Measurements from ENCODE around the gene UBE2N.
"Not testable (repeated sequence)": the region's sequence is repeated elsewhere in the genome, so short reads cannot be mapped to it uniquely, and the experiment has no call there.

UBE2N gene

GRCh38 chr12:93409343-93410187, 32.2 kb downstream of the UBE2N start:
- not testable (repeated sequence) for DNase-seq

- DNase-seq, result no peak
These were observed 32.9 kb downstream of the UBE2N start for GRCh38 chr12:93408813-93409212.

- no peak for DNase-seq
These were observed 33.8 kb downstream of the UBE2N start for GRCh38 chr12:93407963-93408283.

GRCh38 chr12:93407054-93407962, 34.4 kb downstream of the UBE2N start:
- no peak for DNase-seq

DNA sequence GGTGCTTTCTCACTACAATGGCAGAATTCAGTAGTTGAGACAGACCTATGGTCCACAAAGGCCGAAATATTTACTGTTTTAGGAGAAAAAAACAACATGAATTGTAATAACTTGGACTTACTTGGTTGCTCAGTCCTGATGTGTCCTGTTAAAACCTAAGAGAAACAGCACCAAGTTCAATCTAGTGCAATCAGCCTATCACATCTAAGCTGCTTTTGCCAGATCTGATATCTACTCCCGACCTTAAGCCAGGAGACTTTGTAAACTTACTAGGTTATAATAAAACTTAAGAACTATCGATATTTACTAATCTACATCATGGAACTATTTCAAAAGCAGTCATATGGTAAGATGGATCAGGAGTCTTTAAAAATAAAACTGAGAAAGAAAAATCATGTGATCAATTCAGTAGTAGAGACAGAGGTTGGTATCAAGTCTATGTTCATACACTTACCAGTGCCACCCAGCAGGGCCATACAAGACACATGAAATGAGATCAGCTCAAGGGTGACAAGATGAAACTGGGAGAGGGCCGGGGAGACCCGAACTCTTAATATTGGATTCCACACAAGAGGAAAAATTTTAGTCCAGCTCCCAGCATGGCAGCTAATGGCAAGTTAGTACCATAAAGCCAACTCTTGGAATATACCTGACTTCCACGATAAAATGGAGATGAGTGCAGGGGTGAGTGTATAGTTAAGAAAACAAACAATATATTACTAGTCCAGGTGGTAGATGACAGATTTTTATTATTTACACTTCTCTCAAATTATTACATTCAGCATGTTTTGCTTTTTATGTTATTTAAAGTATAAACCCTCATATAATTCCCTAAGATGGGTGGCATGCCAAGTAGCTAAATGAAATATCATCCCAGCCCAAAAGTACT, 36.5 kb downstream of the UBE2N start:
- DNase-seq, result no peak

- no peak for DNase-seq
These were observed 37.6 kb downstream of the UBE2N start for GRCh38 chr12:93403988-93404803.

DNA sequence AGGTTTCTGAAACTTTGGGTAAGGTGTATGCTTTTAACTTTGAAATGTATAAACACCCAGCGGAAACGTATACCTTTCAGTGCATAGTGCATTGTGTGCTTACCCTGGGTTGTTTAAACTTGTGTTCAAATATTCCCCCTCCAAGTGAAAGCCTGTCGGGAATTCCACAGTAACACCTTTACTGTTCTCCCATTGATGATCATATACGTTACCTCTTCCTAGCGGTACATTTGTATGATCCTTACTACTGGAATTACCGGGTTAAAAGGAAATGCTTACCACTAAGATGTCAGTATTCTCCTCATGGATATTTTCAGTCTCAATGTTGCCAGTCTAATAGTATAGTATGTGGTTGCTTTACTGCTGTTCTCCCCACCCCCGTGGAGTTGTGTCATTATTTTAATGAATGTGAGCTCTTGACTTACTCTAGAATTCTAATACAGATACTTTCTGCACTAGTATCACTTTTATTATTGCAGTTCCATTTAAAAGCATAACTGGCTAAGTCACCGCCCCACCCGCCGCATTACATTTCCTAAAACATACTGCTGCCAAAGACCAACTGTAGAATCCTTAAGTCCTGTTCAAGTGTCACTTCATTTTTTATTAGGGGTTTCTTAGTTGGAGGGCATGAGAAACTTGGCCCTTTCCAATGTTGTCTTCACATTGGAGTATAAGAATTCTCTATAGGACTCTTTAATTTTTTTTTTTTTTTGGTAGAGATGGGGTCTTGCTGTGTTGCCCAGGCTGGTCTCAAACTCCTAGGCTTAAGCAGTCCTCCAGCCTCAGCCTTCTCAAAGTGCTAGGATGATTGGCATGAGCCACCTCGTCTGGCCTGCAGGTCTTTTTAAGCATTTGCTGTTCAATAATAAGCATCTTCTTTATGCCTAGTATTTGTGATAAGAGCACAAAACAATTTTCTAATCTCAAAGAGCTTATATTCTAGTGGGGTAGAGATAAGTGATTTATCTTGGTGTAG, 39.1 kb downstream of the UBE2N start:
- DNase-seq, result no peak

- DNase-seq, result not testable (repeated sequence)
These were observed 42.4 kb downstream of the UBE2N start for GRCh38 chr12:93399183-93399863.

- DNase-seq, result no peak
These were observed 44.3 kb downstream of the UBE2N start for GRCh38 chr12:93397412-93397811.

GRCh38 chr12:93393425-93393824, 48.3 kb downstream of the UBE2N start:
- DNase-seq, result no peak

DNA sequence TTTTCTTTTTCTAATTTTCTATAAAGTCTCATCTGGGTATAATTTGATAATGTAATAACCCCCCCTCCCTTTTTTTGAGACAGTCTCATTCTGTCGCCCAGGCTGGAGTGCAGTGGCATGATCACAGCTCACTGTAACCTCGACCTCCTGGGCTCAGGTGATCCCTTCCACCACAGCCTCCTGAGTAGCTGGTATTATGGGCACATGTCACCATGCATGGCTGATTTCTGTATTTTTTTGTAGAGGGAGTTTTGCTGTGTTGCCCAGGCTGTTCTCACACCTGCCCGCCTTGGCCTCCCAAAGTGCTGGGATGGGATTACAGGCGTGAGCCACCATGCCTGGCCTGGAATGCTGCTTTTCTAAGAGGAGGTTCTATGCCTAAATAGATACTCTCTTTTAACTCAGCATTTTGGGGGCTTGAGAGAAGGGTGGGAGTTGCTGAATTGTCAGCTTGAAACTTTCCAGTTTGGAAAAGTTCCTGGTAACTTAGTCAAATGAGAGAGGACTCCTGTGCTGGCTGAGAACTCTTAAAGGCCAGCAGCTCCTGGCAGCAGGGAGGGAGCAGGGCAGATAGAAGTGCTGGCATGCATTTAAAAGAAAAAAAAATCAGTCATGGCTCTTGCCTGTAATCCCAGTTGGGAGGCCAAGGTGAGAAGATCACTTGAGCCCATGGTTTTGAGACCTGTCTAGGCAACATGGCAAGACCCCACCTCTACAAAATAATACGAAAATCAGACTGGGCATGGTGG, 51.0 kb downstream of the UBE2N start:
- no peak for DNase-seq

DNA sequence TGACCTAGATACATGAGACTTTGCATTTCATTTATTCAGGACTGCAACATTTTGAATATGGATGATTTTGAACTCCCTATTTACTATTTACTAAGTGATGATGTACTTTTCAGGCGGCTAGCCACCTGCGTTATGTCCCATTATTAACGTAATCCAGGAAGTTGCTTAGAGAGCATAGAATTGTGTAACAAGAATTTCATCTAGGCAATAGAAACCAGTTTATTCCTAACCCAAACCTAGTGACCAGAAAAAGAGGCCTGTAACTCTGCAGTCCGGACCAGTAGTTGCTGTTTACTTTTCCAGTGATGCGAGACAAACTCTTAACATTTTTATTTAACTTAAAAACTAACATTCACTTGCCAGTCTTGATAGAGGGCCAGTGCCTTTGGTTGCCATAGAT, 51.7 kb downstream of the UBE2N start:
- no peak for DNase-seq

DNA sequence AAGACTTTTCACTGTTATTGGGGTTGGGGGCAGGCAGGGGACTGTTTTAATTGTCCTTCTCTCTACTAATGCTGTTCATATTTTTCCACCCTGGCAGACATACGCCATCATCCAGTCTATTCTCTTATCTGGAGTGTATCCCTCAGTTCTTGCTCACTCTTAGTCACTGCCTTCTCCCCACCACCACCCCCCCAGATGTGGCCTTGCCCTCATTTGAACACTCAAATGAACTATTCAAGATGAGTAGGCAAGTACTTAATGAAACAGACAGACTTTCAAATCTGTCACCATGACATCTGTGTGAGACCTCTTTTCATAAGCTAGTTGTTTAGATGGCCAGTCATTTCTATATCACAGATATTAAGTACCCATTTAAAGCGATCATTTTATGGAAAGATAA, 54.0 kb downstream of the UBE2N start:
- DNase-seq, result no peak

- DNase-seq, result not testable (repeated sequence)
These were observed 59.7 kb downstream of the UBE2N start for GRCh38 chr12:93381976-93382437.

- no peak for DNase-seq
These were observed 60.4 kb downstream of the UBE2N start for GRCh38 chr12:93381161-93381975.

GRCh38 chr12:93380480-93381121, 61.1 kb downstream of the UBE2N start:
- DNase-seq, result no peak

- no peak for DNase-seq
These were observed 61.8 kb downstream of the UBE2N start for GRCh38 chr12:93379981-93380361.
